Measurements from ENCODE around the gene GSG1L. TPM values are rescaled to one million over a fixed set of nuclear protein-coding genes. Genes with fewer than 3 reads are reported as not detected.

GSG1L gene
- total and polyA plus RNA-seq, 2 of the 13 experiments (the other 11 are each of a cell fraction or from before 2014, with no cell fraction given), result not detected

DNA sequence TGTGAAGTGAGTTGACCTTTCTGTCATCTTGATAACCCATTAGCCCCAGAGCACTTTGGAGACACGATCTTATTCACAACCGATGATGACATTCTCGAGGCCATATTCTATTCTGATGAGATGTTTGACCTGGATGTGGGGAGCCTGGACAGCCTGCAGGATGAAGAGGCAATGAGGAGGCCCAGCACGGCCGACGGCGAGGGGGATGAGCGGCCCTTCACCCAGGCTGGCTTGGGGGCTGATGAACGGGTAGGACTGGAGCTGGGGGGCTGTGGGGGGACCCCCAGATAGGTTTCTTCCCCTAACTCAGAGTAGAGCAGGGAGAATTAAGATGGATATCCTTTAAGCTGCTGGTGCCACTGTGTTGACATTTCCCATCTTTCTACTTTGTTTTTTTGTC, 311.8 kb downstream of the GSG1L start:
- POLR2A ChIA-PET, result no interaction called here
- H3K9ac ChIP-seq (ENCODE audit: insufficient read depth, low read depth, low read length), result no peak overlapping the region
- no peak for FAIRE-seq
- ATAC-seq, result no peak
- H3K4me3 ChIP-seq (replicated peaks in 1 of 3; ENCODE audit: insufficient read depth in 1 of 3, low read depth in 2 of 3, low read length in 3 of 3), result no peak overlapping the region
- no peaks in the 10 kb centered on the region for H3K9me3 ChIP-seq (ENCODE audit: low read length)
- no TSS peak for BruUV-seq (replicated peaks)
- H3K4me1 ChIP-seq (ENCODE audit: insufficient read depth, low read length), result no peaks in the 10 kb centered on the region
- in situ Hi-C loops (cut with HindIII; ENCODE audit: extremely low pct_ligation_motif_present, low pct_unique_long_range_greater_than_20kb), result no loop called here
- H3K27ac ChIP-seq (ENCODE audit: extremely low read length, insufficient read depth, low read length), result no peak overlapping the region
- no peaks in the 10 kb centered on the region; a peak in 1 of 5 replicates for H3K36me3 ChIP-seq (replicated peaks in 1 of 2; ENCODE audit: control insufficient read depth in 1 of 2, insufficient read depth in 2 of 2, low read length in 2 of 2)
- intact Hi-C loops (cut with micrococcal nuclease; ENCODE audit: unreplicated experiment), result no loop called here
- no peak overlapping the region for H2AFZ ChIP-seq (ENCODE audit: low read length)
- no peaks in the 10 kb centered on the region for H4K20me1 ChIP-seq (ENCODE audit: insufficient read depth, low read length)
- H3K79me2 ChIP-seq (ENCODE audit: insufficient read depth, low read length), result no peaks in the 10 kb centered on the region
- CTCF ChIA-PET (ENCODE audit: low intra/inter-chr PET ratio, low total read pairs), result no interaction called here
- no peak overlapping the region for H3K4me2 ChIP-seq (ENCODE audit: low read depth, low read length)
- no peaks in the 10 kb centered on the region for H3K27me3 ChIP-seq (ENCODE audit: control insufficient read depth in 1 of 2, insufficient read depth in 2 of 2, low read length in 2 of 2)
- DNase-seq (ENCODE audit: low spot score), result no peak
- TF ChIP-seq ZC3H4 (CRISPR knock-in tag; IDR thresholded peaks at IDR 0.05; ENCODE audit: borderline replicate concordance) (no peak), ZBTB21 (CRISPR knock-in tag; IDR thresholded peaks at IDR 0.05) (no peak), ZFP82 (CRISPR knock-in tag; IDR thresholded peaks at IDR 0.05; ENCODE audit: borderline replicate concordance) (no peak)
- TF ChIP-seq, protein P1, sequence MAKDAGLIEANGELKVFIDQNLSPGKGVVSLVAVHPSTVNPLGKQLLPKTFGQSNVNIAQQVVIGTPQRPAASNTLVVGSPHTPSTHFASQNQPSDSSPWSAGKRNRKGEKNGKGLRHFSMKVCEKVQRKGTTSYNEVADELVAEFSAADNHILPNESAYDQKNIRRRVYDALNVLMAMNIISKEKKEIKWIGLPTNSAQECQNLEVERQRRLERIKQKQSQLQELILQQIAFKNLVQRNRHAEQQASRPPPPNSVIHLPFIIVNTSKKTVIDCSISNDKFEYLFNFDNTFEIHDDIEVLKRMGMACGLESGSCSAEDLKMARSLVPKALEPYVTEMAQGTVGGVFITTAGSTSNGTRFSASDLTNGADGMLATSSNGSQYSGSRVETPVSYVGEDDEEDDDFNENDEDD (CRISPR knock-in tag; IDR thresholded peaks at IDR 0.05; ENCODE audit: borderline replicate concordance), result no peak
- TF ChIP-seq, protein P2, sequence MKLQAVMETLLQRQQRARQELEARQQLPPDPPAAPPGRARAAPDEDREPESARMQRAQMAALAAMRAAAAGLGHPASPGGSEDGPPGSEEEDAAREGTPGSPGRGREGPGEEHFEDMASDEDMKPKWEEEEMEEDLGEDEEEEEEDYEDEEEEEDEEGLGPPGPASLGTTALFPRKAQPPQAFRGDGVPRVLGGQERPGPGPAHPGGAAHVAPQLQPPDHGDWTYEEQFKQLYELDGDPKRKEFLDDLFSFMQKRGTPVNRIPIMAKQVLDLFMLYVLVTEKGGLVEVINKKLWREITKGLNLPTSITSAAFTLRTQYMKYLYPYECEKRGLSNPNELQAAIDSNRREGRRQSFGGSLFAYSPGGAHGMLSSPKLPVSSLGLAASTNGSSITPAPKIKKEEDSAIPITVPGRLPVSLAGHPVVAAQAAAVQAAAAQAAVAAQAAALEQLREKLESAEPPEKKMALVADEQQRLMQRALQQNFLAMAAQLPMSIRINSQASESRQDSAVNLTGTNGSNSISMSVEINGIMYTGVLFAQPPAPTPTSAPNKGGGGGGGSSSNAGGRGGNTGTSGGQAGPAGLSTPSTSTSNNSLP (IDR thresholded peaks at IDR 0.05; ENCODE audit: low read depth, low read length), result no peak
- WGBS (ENCODE audit: low lambda C conversion rate), result 93% methylated on average over 9 of the region's 9 CpGs

DNA sequence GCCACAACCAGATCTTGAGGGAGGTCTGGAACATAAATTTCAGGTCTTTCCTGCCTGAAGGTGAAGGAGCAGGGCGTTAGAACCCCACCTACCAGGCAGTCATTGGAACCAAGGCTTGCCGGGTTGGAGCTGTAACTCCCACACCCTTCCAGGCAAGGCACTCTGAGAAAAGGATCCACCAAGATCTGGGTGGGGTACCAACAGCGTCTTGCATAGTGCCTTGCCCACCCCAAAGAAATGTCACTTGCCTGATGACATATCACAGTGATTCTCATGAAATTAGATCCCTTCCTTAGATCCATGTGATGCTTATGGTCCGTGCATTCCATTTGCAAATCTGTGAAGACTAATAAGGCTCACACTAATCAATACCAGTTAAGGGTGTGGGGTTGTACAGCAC, 312.3 kb downstream of the GSG1L start:
- Histone ChIP-seq H4K20me1 (ENCODE audit: insufficient read depth, low read length) (no peaks in the 10 kb centered on the region), H3K9me3 (ENCODE audit: low read length) (no peaks in the 10 kb centered on the region), H3K4me3 (replicated peaks in 1 of 3; ENCODE audit: insufficient read depth in 1 of 3, low read depth in 2 of 3, low read length in 3 of 3) (no peak overlapping the region), H3K79me2 (ENCODE audit: insufficient read depth, low read length) (no peaks in the 10 kb centered on the region), H2AFZ (ENCODE audit: low read length) (no peak overlapping the region), H3K4me1 (ENCODE audit: insufficient read depth, low read length) (no peaks in the 10 kb centered on the region), H3K27me3 (ENCODE audit: control insufficient read depth in 1 of 2, insufficient read depth in 2 of 2, low read length in 2 of 2) (no peaks in the 10 kb centered on the region), H3K27ac (ENCODE audit: extremely low read length, insufficient read depth, low read length) (no peak overlapping the region), H3K36me3 (replicated peaks in 1 of 2; ENCODE audit: control insufficient read depth in 1 of 2, insufficient read depth in 2 of 2, low read length in 2 of 2) (no peaks in the 10 kb centered on the region; a peak in 1 of 5 replicates), H3K4me2 (ENCODE audit: low read depth, low read length) (no peak overlapping the region), H3K9ac (ENCODE audit: insufficient read depth, low read depth, low read length) (no peak overlapping the region)
- DNase-seq (ENCODE audit: low spot score), result no peak
- ATAC-seq, result no peak
- in situ Hi-C loops (cut with HindIII; ENCODE audit: extremely low pct_ligation_motif_present, low pct_unique_long_range_greater_than_20kb) (no loop called here), intact Hi-C loops (cut with micrococcal nuclease; ENCODE audit: unreplicated experiment) (no loop called here)
- WGBS (ENCODE audit: low lambda C conversion rate), result 90% methylated on average over 4 of the region's 4 CpGs
- ChIA-PET CTCF (ENCODE audit: low intra/inter-chr PET ratio, low total read pairs) (no interaction called here), POLR2A (no interaction called here)
- BruUV-seq (replicated peaks), result no TSS peak
- no peak for FAIRE-seq
- TF ChIP-seq, protein P3, sequence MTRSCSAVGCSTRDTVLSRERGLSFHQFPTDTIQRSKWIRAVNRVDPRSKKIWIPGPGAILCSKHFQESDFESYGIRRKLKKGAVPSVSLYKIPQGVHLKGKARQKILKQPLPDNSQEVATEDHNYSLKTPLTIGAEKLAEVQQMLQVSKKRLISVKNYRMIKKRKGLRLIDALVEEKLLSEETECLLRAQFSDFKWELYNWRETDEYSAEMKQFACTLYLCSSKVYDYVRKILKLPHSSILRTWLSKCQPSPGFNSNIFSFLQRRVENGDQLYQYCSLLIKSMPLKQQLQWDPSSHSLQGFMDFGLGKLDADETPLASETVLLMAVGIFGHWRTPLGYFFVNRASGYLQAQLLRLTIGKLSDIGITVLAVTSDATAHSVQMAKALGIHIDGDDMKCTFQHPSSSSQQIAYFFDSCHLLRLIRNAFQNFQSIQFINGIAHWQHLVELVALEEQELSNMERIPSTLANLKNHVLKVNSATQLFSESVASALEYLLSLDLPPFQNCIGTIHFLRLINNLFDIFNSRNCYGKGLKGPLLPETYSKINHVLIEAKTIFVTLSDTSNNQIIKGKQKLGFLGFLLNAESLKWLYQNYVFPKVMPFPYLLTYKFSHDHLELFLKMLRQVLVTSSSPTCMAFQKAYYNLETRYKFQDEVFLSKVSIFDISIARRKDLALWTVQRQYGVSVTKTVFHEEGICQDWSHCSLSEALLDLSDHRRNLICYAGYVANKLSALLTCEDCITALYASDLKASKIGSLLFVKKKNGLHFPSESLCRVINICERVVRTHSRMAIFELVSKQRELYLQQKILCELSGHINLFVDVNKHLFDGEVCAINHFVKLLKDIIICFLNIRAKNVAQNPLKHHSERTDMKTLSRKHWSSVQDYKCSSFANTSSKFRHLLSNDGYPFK (CRISPR knock-in tag; IDR thresholded peaks at IDR 0.05; ENCODE audit: borderline replicate concordance), result no peak
- TF ChIP-seq, protein P4, sequence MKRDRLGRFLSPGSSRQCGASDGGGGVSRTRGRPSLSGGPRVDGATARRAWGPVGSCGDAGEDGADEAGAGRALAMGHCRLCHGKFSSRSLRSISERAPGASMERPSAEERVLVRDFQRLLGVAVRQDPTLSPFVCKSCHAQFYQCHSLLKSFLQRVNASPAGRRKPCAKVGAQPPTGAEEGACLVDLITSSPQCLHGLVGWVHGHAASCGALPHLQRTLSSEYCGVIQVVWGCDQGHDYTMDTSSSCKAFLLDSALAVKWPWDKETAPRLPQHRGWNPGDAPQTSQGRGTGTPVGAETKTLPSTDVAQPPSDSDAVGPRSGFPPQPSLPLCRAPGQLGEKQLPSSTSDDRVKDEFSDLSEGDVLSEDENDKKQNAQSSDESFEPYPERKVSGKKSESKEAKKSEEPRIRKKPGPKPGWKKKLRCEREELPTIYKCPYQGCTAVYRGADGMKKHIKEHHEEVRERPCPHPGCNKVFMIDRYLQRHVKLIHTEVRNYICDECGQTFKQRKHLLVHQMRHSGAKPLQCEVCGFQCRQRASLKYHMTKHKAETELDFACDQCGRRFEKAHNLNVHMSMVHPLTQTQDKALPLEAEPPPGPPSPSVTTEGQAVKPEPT (CRISPR knock-in tag; IDR thresholded peaks at IDR 0.05; ENCODE audit: low read depth), result no peak
- TF ChIP-seq ZKSCAN8 (CRISPR knock-in tag; IDR thresholded peaks at IDR 0.05; ENCODE audit: borderline replicate concordance) (no peak), MEF2D (CRISPR knock-in tag; IDR thresholded peaks at IDR 0.05) (no peak), MED1 (CRISPR knock-in tag; IDR thresholded peaks at IDR 0.05) (no peak)

Data from HepG2 (cell line).